Measurements from ENCODE around the gene FBXL15. TPM values are rescaled to one million over a fixed set of nuclear protein-coding genes. Genes with fewer than 3 reads are reported as not detected.

Gene FBXL15
- total and polyA plus RNA-seq, 2 of the 13 experiments (the other 11 are each of a cell fraction or from before 2014, with no cell fraction given) = 4.3 to 8.3 TPM

GRCh38 chr10:102420714-102421506 is at the start of gene FBXL15 (continued):
- TF ChIP-seq HMGXB3 (CRISPR knock-in tag; IDR thresholded peaks at IDR 0.05; ENCODE audit: borderline replicate concordance) (0 out of 2 replicates have a peak, but pooled peaks have one; percentile 61), SKI (IDR thresholded peaks at IDR 0.05; ENCODE audit: partially characterized antibody) (peak; percentile 14), TARDBP (CRISPR knock-in tag; IDR thresholded peaks at IDR 0.05) (peak; percentile 96), ZSCAN20 (CRISPR knock-in tag; IDR thresholded peaks at IDR 0.05; ENCODE audit: borderline replicate concordance) (peak; percentile 78; the same call in 1 of the 2 replicates), FUBP1 (CRISPR knock-in tag; IDR thresholded peaks at IDR 0.05; ENCODE audit: borderline replicate concordance) (no peak), GATAD1 (CRISPR knock-in tag; IDR thresholded peaks at IDR 0.05) (peak; percentile 98), KLF6 (CRISPR knock-in tag; IDR thresholded peaks at IDR 0.05) (peak; percentile 67; the same call in 1 of the 2 replicates), ZNF605 (CRISPR knock-in tag; IDR thresholded peaks at IDR 0.05) (no peak), ZNF124 (CRISPR knock-in tag; IDR thresholded peaks at IDR 0.05) (peak; percentile 92), KDM5B (CRISPR knock-in tag; IDR thresholded peaks at IDR 0.05; ENCODE audit: borderline replicate concordance) (peak; percentile 38), KDM5A (IDR thresholded peaks at IDR 0.05; ENCODE audit: borderline replicate concordance, low read length) (peak; percentile 98), ZNF749 (CRISPR knock-in tag; IDR thresholded peaks at IDR 0.05; ENCODE audit: borderline replicate concordance) (no peak; the same call in 1 of the 2 replicates), MYC (CRISPR knock-in tag; IDR thresholded peaks at IDR 0.05; ENCODE audit: borderline replicate concordance) (peak; percentile 80), IKZF4 (CRISPR knock-in tag; IDR thresholded peaks at IDR 0.05; ENCODE audit: borderline replicate concordance, low read depth, not compliant biosample characterization) (peak; percentile 43), CREBL2 (CRISPR knock-in tag; IDR thresholded peaks at IDR 0.05; ENCODE audit: borderline replicate concordance) (no peak; the same call in 1 of the 2 replicates), HNRNPK (IDR thresholded peaks at IDR 0.05; ENCODE audit: low read depth, low read length, poor library complexity, severe bottlenecking) (peak; percentile 57), NFE2 (CRISPR knock-in tag; IDR thresholded peaks at IDR 0.05) (no peak), ZNF276 (CRISPR knock-in tag; IDR thresholded peaks at IDR 0.05; ENCODE audit: low read depth) (0 out of 2 replicates have a peak, but pooled peaks have one; percentile 22), ZNF501 (CRISPR knock-in tag; IDR thresholded peaks at IDR 0.05) (peak; percentile 58), SCMH1 (CRISPR knock-in tag; IDR thresholded peaks at IDR 0.05; ENCODE audit: borderline replicate concordance) (no peak)

Data from HepG2 (cell line).